Measurements from ENCODE around the gene ZMYND15.
A peak's percentile ranks its signal among the peaks of the same experiment; 100 is the strongest.

Gene ZMYND15

DNA sequence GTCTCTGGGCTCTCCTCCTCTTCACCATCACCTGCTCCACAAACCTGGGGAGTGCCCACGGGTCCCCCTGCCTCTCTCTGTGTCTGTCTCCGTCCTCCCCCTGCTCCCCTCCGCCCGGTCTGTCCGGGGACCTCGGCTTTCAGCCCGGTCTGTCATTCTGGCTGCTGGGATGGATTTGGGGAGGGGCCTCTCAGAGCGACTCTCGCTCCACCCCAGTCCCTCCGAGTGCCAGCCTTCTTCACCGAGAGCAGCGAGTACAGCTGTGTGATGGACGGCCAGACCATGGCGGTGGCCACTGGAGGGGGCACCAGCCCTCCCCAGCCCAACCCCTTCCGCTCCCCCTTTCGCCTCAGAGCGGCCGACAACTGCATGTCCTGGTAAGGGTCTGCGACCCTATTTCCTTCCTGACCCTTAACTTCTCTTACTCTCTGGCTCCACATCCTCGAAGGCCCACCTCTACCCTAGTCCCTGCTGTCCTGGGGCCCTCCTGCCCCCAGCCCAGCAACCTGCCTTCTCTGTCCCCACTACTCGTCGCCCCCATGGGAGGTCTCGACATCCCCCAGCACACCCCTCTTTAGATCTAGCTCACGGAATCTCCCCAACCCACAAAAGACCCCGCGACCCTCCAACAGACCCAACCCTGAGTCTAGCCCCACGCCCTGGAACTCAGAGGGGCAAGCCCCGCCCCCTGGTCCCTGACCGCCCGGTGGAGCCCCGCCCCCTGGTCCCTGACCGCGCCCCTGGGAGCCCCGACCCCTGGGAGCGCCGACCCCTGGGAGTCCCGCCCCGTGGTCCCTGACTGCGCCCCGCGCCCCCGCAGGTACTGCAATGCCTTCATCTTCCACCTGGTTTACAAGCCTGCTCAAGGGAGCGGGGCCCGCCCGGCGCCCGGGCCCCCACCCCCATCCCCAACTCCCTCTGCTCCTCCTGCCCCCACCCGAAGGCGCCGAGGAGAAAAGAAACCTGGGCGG lies 5.7 kb downstream of the ZMYND15 start:
- no peak for DNase-seq

- peak; percentile 45 for DNase-seq
Observed at GRCh38 chr17:4747847-4748246, 8.2 kb downstream of the ZMYND15 start.

- no peak for DNase-seq
Observed at GRCh38 chr17:4748686-4749085, 9.1 kb downstream of the ZMYND15 start.

DNA sequence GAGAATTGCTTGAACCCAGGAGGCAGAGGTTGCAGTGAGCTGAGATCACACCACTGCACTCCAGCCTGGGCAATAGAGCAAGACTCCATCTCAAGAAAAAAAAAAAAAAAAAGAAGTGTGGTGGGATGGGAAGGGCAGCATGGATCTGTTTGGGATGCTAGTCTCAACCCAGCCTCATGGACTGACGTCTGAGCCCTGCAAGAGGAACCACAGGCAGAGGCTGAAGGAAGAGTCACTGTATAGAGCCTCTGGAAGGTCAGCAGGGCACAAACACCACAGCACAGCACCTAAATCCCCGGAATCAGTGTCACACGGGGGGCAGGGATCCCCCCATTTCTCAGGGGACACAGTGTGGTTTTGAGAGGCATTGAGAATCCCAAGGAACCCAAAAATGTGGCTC lies 11.0 kb downstream of the ZMYND15 start:
- DNase-seq: no peak

DNA sequence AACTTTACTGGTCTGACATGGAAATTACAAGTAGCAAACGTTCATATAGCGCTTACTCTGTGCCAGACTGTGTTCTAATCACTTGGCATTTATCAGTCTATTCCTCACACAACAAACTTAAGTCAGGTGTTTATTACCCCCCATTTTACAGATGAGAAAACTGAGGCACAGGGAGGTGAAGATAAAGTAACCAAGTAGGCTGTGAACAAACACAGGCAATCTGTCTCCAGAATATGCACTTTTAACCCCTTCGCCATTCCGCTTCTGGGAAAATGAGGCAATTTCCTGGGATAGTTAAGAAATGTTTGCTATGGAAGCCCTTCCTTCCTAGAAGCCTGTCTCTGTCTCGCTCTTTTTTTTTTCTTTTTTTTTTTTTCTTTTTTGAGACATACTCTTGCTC lies 12.3 kb downstream of the ZMYND15 start:
- no peak for DNase-seq

- DNase-seq: no peak
Observed at GRCh38 chr17:4753392-4753791, 13.8 kb downstream of the ZMYND15 start.

GRCh38 chr17:4759776-4760236 lies 20.2 kb downstream of the ZMYND15 start:
- no peak for DNase-seq

- no peak for DNase-seq
Observed at GRCh38 chr17:4764595-4764994, 25.0 kb downstream of the ZMYND15 start.

- DNase-seq: no peak
Observed at GRCh38 chr17:4766201-4766600, 26.6 kb downstream of the ZMYND15 start.

DNA sequence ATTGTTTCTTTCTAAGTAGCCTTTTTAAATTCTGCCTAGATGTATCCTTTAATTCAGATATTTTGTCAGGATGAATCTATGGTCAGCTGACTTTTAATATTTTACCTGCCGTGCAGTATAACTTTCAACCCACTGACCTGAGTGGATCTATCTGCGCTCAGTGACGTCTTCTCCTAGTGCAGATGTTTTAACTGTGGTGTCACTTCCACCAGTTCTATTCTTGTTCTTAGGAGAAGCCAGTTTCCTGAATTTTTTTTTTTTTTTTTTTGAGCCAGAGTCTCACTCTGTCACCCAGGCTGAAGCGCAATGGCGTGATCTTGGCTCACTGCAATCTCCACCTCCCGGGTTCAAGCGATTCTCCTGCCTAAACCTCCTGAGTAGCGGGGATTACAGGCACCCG lies 27.1 kb downstream of the ZMYND15 start:
- no peak for DNase-seq

- no peak for DNase-seq
Observed at GRCh38 chr17:4768298-4768697, 28.7 kb downstream of the ZMYND15 start.

DNA sequence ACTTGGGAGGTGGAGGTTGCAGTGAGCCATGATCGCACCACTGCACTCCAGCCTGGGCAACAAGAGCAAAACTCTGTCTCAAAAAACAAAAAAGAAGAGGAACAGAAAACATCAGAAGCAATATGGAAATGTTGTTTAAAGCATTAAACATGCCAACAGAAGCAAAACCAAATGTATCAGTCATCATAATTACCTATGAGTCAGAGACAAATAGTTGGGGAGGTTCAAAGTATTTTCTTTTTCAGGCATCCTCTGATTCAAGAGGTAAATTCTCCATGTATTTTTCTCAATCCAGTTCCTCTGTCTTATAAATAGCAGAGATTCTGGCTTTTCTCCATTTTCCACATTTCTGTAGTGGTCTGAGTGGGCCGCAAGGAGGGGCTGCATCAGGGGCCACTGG lies 30.0 kb downstream of the ZMYND15 start:
- DNase-seq: no peak

- no peak for DNase-seq
Observed at GRCh38 chr17:4771519-4772234, 32.0 kb downstream of the ZMYND15 start, which contains the start of gene TM4SF5. Gene TM4SF5, plus strand, starts transcription at chr17:4771886. Its CDS starts 37 bp downstream, at chr17:4771923.

DNA sequence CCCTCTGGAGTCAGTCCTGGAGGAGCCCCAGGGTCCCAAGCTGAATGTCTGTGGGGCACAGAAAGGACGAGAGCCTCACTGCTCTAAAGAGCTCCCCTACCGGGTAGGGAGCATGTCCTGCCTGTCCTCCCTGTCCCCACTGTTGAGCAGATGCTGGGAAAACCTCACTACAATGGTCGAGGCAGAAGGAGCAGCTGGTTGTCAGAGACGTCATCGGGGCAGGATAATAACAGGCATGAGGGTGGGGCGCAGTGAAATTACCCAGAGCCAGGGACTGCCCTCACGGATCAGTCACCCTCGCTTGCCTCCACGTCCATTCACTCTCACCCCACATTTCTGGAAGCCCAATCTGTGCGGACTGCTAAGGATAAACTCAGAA lies 32.6 kb downstream of the ZMYND15 start:
- DNase-seq: no peak

DNA sequence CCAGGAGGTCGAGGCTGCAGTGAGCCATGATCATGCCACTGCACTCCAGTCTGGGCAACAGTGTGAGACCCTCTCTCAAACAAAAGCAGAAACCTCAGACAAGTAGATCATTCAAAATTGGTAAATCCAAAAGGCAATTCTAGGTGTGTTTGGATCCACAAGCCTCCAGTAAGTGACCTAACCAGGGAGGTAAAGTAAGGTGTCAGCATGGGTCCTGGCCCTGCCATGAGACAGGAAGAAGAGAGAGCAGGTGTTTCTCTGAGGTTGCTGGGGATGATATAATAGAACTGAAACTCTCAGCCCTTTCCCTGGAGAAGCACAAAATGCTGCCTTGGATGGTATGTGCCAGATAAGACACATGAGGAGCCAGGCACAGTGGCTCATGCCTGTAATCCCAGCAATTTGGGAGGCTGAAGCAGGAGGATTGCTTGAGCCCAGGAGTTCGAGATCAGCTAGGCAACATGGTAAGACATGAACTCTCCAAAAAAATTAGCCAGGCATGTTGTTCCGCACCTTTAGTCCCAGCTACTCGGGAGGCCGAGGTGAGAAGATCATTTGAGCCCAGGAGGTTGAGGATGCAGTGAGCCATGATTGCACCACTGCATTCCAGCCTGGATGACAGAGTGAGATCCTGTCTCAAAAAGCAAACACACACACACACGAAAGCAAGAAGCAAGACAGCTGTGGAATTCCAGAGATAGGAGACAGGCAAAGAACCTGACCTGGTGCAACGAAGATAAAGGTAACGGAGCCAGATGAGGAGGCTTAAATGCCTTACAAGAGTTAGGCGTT lies 38.5 kb downstream of the ZMYND15 start:
- DNase-seq: no peak

GRCh38 chr17:4780325-4780955 lies 40.8 kb downstream of the ZMYND15 start:
- DNase-seq: no peak

DNA sequence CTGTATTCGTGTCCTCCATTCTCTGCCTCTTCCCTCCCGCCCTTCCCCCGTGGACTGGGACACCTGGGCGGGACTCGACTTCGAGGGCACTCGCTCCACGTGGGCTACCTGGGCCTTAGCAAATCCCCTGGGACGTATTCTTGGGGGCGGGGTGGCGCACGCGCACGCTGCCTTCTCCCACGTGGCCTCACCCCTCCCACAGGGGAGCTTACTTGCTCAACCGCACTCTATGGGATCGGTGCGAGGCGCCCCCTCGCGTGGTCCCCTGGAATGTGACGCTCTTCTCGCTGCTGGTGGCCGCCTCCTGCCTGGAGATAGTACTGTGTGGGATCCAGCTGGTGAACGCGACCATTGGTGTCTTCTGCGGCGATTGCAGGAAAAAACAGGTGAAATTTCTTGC lies 43.0 kb downstream of the ZMYND15 start:
- DNase-seq: no peak

- no peak for DNase-seq
Observed at GRCh38 chr17:4785311-4786105, 45.9 kb downstream of the ZMYND15 start.

DNA sequence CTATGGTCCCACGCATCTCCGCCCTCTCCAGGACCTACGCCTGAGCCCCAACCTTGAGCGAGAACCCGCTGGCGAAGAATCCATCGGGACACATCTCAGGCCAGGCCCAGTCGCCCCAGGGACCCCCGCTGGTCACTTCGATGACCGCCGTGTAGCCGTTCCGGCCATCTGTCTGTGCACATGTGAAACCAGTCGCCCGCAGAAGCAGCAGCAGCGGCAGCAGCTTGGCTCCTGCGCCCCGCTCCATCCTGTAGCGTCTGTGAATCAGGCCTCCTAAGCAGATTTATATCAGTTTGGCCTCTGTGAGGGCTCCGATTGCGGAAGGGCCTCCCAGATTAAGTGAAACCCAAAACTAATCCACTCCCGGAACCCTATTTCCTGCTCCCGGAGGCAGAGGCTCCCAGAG lies 46.5 kb downstream of the ZMYND15 start, which contains the start of gene VMO1:
VMO1 (minus strand) TSS at position 259 of the 406 bp plus-strand sequence; CDS start at position 247, 12 bp downstream.
- no peak for DNase-seq

- no peak for DNase-seq
Observed at GRCh38 chr17:4786516-4786915, 46.9 kb downstream of the ZMYND15 start.

GRCh38 chr17:4788159-4788806 lies 48.6 kb downstream of the ZMYND15 start:
- DNase-seq: no peak
